SK-N-MC (cell line): ENCODE measurements around the gene CSF2.

Experiments used
- EZH2 ChIP-seq: fragments of 200-600 bp; sonication (generic); IDR thresholded peaks from one replicate; pipeline ENCODE4 v1.6.1; 2017; ENCODE audit warnings: antibody characterized with exemption
- FOXP2 ChIP-seq: optimal IDR thresholded peaks from 2 replicates; pipeline ENCODE3; 2011; ENCODE audit warnings: mild to moderate bottlenecking, moderate library complexity; ENCODE audit not compliant: insufficient read depth; ENCODE audit errors: extremely low read length, control extremely low read depth
- POLR2AphosphoS5 ChIP-seq: IDR thresholded peaks from 2 replicates; pipeline ENCODE4 v1.6.1; 2012; ENCODE audit warnings: mild to moderate bottlenecking, low read depth, low read length, borderline replicate concordance

DNA sequence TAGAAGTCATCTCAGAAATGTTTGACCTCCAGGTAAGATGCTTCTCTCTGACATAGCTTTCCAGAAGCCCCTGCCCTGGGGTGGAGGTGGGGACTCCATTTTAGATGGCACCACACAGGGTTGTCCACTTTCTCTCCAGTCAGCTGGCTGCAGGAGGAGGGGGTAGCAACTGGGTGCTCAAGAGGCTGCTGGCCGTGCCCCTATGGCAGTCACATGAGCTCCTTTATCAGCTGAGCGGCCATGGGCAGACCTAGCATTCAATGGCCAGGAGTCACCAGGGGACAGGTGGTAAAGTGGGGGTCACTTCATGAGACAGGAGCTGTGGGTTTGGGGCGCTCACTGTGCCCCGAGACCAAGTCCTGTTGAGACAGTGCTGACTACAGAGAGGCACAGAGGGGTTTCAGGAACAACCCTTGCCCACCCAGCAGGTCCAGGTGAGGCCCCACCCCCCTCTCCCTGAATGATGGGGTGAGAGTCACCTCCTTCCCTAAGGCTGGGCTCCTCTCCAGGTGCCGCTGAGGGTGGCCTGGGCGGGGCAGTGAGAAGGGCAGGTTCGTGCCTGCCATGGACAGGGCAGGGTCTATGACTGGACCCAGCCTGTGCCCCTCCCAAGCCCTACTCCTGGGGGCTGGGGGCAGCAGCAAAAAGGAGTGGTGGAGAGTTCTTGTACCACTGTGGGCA is 642 bp downstream of the CSF2 start:
- TF ChIP-seq EZH2 = no peak
- no peak for TF ChIP-seq POLR2AphosphoS5
- no peak for TF ChIP-seq FOXP2
